HG03565 (cell line): ENCODE measurements around the gene GON7.
"Not testable (repeated sequence)": the region's sequence is repeated elsewhere in the genome, so short reads cannot be mapped to it uniquely, and the experiment has no call there.

Experiments
- ATAC-seq: cut with Tn5 transposase; IDR thresholded peaks from one replicate; pipeline ENCODE4 v1.9.1; 2021; ENCODE audit warnings: mild to moderate bottlenecking, moderate library complexity; ENCODE audit not compliant: unreplicated experiment

Gene GON7

GRCh38 chr14:93200553-93200952, 6.3 kb downstream of the GON7 start:
- no peak for ATAC-seq

- no peak for ATAC-seq
These were observed 7.8 kb downstream of the GON7 start for GRCh38 chr14:93199031-93199430.

- ATAC-seq = no peak
These were observed 11.4 kb downstream of the GON7 start for GRCh38 chr14:93195316-93195999.

- no peak for ATAC-seq
These were observed 19.9 kb downstream of the GON7 start for GRCh38 chr14:93186956-93187355.

GRCh38 chr14:93186466-93186865, 20.4 kb downstream of the GON7 start:
- ATAC-seq = no peak

- no peak for ATAC-seq
These were observed 21.5 kb downstream of the GON7 start for GRCh38 chr14:93185349-93185720.

GRCh38 chr14:93184391-93185348, 22.2 kb downstream of the GON7 start, which contains the start of the genes LYSET and MOAP1:
TSS of gene LYSET (plus strand) at chr14:93185317. CDS start at chr14:93185406, 89 bp downstream.
TSS of gene MOAP1 (minus strand) at chr14:93184897. CDS start at chr14:93184242, 655 bp downstream.
- peak; percentile 73 for ATAC-seq

- no peak for ATAC-seq
These were observed 23.1 kb downstream of the GON7 start for GRCh38 chr14:93183596-93184317.

- ATAC-seq = no peak
These were observed 31.4 kb downstream of the GON7 start for GRCh38 chr14:93175492-93175891.

GRCh38 chr14:93174731-93175130, 32.1 kb downstream of the GON7 start:
- ATAC-seq = not testable (repeated sequence)

- ATAC-seq = no peak
These were observed 32.9 kb downstream of the GON7 start for GRCh38 chr14:93173943-93174395.

GRCh38 chr14:93171376-93171775, 35.5 kb downstream of the GON7 start:
- ATAC-seq = no peak

- ATAC-seq = not testable (repeated sequence)
These were observed 36.7 kb downstream of the GON7 start for GRCh38 chr14:93170141-93170540.

- ATAC-seq = not testable (repeated sequence)
These were observed 37.2 kb downstream of the GON7 start for GRCh38 chr14:93169619-93170018.

- ATAC-seq = not testable (repeated sequence)
These were observed 38.3 kb downstream of the GON7 start for GRCh38 chr14:93168610-93169009.

- ATAC-seq = not testable (repeated sequence)
These were observed 41.3 kb downstream of the GON7 start for GRCh38 chr14:93165271-93166265.

- peak; percentile 53 for ATAC-seq
These were observed 43.3 kb downstream of the GON7 start for GRCh38 chr14:93163564-93163963.

- ATAC-seq = no peak
These were observed 45.4 kb downstream of the GON7 start for GRCh38 chr14:93161411-93161940.

- no peak for ATAC-seq
These were observed 46.5 kb downstream of the GON7 start for GRCh38 chr14:93160353-93160801.
